Testis (tissue), 3 donors: ENCODE data around the gene CEP89. TPM values are rescaled to one million over a fixed set of nuclear protein-coding genes. Genes with fewer than 3 reads are reported as not detected.

Source experiments
- DNase-seq: peaks from one replicate; pipeline ENCODE4 v3.0.0-alpha.2; 2019
- H3K27ac ChIP-seq, 2 donors: fragments of 200-600 bp; sonication (generic); one replicate each; pipeline ENCODE4 v1.5.1; 2019
- H3K27me3 ChIP-seq: fragments of 200-600 bp; sonication (generic); one replicate; pipeline ENCODE4 v1.5.1; 2019
- H3K36me3 ChIP-seq: fragments of 200-600 bp; sonication (generic); one replicate; pipeline ENCODE4 v1.5.1; 2017; ENCODE audit warnings: low read depth; ENCODE audit errors: missing control alignments
- H3K4me1 ChIP-seq: fragments of 200-600 bp; sonication (generic); one replicate; pipeline ENCODE4 v1.5.1; 2019
- H3K4me3 ChIP-seq, 2 donors: fragments of 200-600 bp; sonication (generic); one replicate each; pipeline ENCODE4 v1.5.1; 2017 to 2019
- H3K9me3 ChIP-seq: fragments of 200-600 bp; sonication (generic); one replicate; pipeline ENCODE4 v1.5.1; 2017
- POLR2A ChIP-seq: fragments of 450-650 bp; IDR thresholded peaks from one replicate; pipeline ENCODE4 v1.6.1; 2017; ENCODE audit warnings: antibody characterized with exemption, mild to moderate bottlenecking, moderate library complexity
- WGBS, 2 donors: methylation state at CpG; one replicate each; pipeline ENCODE4 v1.1.5; 2018; 5-methylcytosine and 5-hydroxymethylcytosine counted together
- intact Hi-C: fragments of 100-400 bp; cut with DNase I; formaldehyde crosslinking; loops from one replicate; pipeline ENCODE4 v1.15.1; 2023; ENCODE audit warnings: low total_unique reads
- polyA plus RNA-seq: library from polyadenylated mRNA; stranded (reverse); fragments of 350-450 nt; fragmentation: Illumina TruSeq; extraction: RNeasy Lipid Tissue Mini Kit (QIAGEN cat#74804); gene quantifications from one replicate; pipeline ENCODE4 v1.2.3, GENCODE V29; 2014; ENCODE audit warnings: low read depth, low replicate concordance; ENCODE audit not compliant: insufficient read depth
- total RNA-seq, 2 donors: library from RNA; depleted of rRNA; stranded (reverse); fragments of >200 nt; gene quantifications; one replicate each; pipeline ENCODE4 v1.2.3, GENCODE V29; 2016
- TF ChIP-seq, protein P1 (sequence below), 3 experiments: fragments of 450-650 bp in 2 of 3; fragments of 200-600 bp in 1 of 3; sonication (generic) in 1 of 3; IDR thresholded peaks; one replicate each; pipeline ENCODE4 v1.5.1; 2016 to 2019; ENCODE audit warnings: antibody characterized with exemption in 3 of 3, mild to moderate bottlenecking in 2 of 3, moderate library complexity in 1 of 3

CEP89 gene
- total and polyA plus RNA-seq, 3 donors from 2014 or later: 14.0 to 17.2 (median 16.7) TPM

DNA sequence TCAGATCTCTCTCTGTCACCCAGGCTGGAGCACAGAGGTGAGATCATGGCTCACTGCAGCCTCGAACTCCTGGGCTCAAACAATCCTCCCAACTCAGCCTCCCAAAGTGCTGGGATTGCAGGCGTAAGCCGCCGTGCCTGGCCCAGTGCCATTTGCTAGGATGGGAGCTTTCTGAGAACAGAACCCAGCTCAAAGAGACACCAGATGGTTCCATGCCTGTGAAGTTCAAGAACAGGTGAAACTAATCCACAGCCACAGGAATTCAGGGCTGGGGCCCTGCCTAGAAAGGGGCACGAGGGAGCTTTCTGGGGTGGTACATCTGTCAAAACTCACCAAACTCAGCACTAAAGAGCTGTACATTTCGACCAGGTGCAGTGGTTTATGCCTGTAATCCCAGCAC is 106.4 kb downstream of the CEP89 start:
- no peaks in the 10 kb centered on the region for H3K27me3 ChIP-seq
- no peak for DNase-seq
- H3K27ac ChIP-seq: no peak overlapping the region
- WGBS, 2 donors: 80 to 97% methylated on average over 6 of the region's 6 CpGs
- H3K36me3 ChIP-seq: no peaks in the 10 kb centered on the region
- no peaks in the 10 kb centered on the region for H3K4me1 ChIP-seq
- intact Hi-C loops: no loop called here
- H3K4me3 ChIP-seq: no peak overlapping the region
- TF ChIP-seq POLR2A: no peak
- TF ChIP-seq, protein P1, sequence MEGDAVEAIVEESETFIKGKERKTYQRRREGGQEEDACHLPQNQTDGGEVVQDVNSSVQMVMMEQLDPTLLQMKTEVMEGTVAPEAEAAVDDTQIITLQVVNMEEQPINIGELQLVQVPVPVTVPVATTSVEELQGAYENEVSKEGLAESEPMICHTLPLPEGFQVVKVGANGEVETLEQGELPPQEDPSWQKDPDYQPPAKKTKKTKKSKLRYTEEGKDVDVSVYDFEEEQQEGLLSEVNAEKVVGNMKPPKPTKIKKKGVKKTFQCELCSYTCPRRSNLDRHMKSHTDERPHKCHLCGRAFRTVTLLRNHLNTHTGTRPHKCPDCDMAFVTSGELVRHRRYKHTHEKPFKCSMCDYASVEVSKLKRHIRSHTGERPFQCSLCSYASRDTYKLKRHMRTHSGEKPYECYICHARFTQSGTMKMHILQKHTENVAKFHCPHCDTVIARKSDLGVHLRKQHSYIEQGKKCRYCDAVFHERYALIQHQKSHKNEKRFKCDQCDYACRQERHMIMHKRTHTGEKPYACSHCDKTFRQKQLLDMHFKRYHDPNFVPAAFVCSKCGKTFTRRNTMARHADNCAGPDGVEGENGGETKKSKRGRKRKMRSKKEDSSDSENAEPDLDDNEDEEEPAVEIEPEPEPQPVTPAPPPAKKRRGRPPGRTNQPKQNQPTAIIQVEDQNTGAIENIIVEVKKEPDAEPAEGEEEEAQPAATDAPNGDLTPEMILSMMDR (IDR thresholded peaks at IDR 0.05): no peak
- H3K9me3 ChIP-seq: no peaks in the 10 kb centered on the region

DNA sequence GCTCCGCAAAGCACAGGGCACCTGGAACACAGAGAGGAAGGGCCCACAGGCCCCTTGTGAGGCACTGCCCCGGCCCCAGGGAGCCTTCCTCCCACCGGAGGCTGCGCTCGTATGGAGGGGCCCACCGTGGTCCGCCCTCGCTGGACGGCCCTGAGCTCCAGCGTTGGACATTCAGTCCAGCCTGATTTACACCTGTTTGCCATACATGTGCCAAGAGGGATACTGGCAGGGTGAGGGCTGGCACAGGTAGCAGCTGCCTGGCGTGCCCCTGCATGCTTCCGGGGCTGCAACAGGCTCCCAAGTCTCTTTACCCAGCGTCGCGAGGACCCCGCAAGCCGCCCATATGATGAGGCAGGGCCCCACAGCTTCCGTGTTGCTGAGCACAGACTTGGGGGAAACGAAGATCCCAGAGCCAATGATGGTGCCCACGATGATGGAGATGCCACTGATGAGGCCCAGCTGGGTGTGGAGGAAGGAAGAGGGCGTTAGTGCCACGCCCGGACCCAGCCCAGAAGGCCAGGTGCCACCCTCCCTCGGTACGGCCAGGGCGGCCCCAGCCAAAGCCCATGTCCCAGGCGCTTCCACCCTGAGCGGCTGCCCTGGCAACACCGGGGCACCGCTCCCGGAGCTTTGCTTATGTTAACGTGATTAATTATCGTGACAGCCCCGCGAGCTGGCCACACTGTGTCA is 107.3 kb downstream of the CEP89 start:
- no peak overlapping the region for H3K4me3 ChIP-seq
- H3K4me1 ChIP-seq: no peaks in the 10 kb centered on the region
- no peaks in the 10 kb centered on the region for H3K27me3 ChIP-seq
- DNase-seq: no peak
- intact Hi-C loops: no loop called here
- no peaks in the 10 kb centered on the region for H3K36me3 ChIP-seq
- no peak for TF ChIP-seq POLR2A
- TF ChIP-seq, protein P1 (IDR thresholded peaks at IDR 0.05): no peak
- no peak overlapping the region for H3K27ac ChIP-seq
- 84 to 91% methylated on average over 21 to 32 of the region's 35 CpGs for WGBS, 2 donors
- H3K9me3 ChIP-seq: no peaks in the 10 kb centered on the region

DNA sequence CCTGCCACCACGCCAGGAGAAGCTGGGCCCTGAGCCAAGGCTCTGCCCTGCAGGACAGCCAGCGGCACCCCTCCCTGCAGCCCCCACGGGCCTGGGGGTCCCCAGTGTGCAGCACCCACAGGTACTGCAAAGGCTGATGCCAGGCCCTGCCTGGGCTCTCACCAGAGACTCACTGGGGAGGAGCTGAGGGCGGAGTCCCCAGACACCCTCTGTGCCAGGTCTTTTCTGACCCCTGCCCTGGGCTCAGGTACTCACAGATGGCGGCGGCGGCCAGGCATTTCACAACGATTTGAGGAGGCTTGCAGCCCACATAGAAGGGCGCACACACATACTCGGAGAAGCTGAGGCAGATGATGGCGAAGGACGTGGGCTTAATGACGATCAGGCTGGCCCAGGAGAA is 107.9 kb downstream of the CEP89 start:
- Histone ChIP-seq H3K4me1 (no peaks in the 10 kb centered on the region), H3K27me3 (no peaks in the 10 kb centered on the region), H3K27ac (no peak overlapping the region), H3K9me3 (no peaks in the 10 kb centered on the region), H3K4me3 (no peak overlapping the region), H3K36me3 (no peaks in the 10 kb centered on the region)
- no peak for DNase-seq
- 90 to 91% methylated on average over 4 to 12 of the region's 13 CpGs for WGBS, 2 donors
- intact Hi-C loops: no loop called here
- TF ChIP-seq POLR2A: no peak
- TF ChIP-seq, protein P1 (IDR thresholded peaks at IDR 0.05): no peak

DNA sequence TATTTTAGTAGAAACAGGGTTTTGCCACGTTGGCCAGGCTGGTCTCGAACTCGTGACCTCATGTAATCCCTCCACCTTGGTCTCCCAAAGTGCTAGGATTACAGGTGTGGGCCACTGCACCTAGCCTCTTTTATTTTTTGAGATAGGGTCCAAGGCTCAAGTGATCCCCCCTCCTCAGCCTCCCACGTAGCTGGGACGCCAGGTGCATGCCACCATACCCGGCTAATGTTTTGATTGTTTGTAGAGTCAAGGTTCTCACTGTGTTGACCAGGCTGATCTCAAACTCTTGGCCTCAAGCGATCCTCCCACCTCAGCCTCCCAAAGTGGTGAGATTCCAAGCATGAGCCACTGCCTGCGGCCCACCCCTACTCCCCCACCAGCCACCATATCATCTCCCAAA is 108.5 kb downstream of the CEP89 start:
- Histone ChIP-seq H3K4me3 (no peak overlapping the region), H3K9me3 (no peaks in the 10 kb centered on the region), H3K27me3 (no peaks in the 10 kb centered on the region), H3K36me3 (no peaks in the 10 kb centered on the region), H3K4me1 (no peaks in the 10 kb centered on the region), H3K27ac (no peak overlapping the region)
- intact Hi-C loops: no loop called here
- TF ChIP-seq, protein P1 (IDR thresholded peaks at IDR 0.05): no peak
- no peak for TF ChIP-seq POLR2A
- 90 to 92% methylated on average over 8 of the region's 8 CpGs for WGBS, 2 donors
- no peak for DNase-seq

DNA sequence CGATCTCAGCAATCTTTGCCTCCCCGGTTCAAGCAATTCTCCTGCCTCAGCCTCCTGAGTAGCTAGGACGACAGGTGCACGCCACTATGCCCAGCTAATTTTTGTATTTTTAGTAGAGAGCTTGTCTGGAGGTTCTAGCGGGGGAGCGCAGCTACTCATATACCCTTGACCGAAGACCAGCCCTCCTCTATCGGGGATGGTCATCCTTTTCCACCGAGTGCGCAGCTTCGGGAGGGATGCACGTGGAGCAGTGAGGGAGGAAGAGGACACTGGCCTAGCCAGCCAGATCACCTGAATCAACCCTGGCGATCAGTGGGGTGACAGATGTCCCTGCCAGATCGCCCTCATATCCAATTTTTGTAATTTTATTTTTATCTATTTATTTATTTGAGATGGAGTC is 109.0 kb downstream of the CEP89 start:
- intact Hi-C loops: no loop called here
- Histone ChIP-seq H3K27ac (no peak overlapping the region), H3K9me3 (no peaks in the 10 kb centered on the region), H3K27me3 (no peaks in the 10 kb centered on the region), H3K4me1 (no peaks in the 10 kb centered on the region), H3K4me3 (no peak overlapping the region), H3K36me3 (no peaks in the 10 kb centered on the region)
- DNase-seq: no peak
- 95 to 96% methylated on average over 14 of the region's 14 CpGs for WGBS, 2 donors
- TF ChIP-seq POLR2A: no peak
- TF ChIP-seq, protein P1 (IDR thresholded peaks at IDR 0.05): no peak
